Measurements from ENCODE around the gene ZBTB8A.
A peak's percentile ranks its signal among the peaks of the same experiment; 100 is the strongest.
"Not testable (repeated sequence)": the region's sequence is repeated elsewhere in the genome, so short reads cannot be mapped to it uniquely, and the experiment has no call there.

ZBTB8A gene

GRCh38 chr1:32622806-32623681, 83.8 kb downstream of the ZBTB8A start:
- DNase-seq = peak; percentile 13

- peak; percentile 48 for DNase-seq
These were observed 84.5 kb downstream of the ZBTB8A start for GRCh38 chr1:32623775-32624174.

- DNase-seq = no peak
These were observed 86.9 kb downstream of the ZBTB8A start for GRCh38 chr1:32626176-32626575.

GRCh38 chr1:32627596-32628162, 88.5 kb downstream of the ZBTB8A start:
- DNase-seq = no peak

- not testable (repeated sequence) for DNase-seq
These were observed 90.9 kb downstream of the ZBTB8A start for GRCh38 chr1:32630173-32630572.

- DNase-seq = no peak
These were observed 93.6 kb downstream of the ZBTB8A start for GRCh38 chr1:32632829-32633228.

GRCh38 chr1:32635508-32636277, 96.5 kb downstream of the ZBTB8A start:
- DNase-seq = no peak

GRCh38 chr1:32636914-32637645, 97.9 kb downstream of the ZBTB8A start:
- no peak for DNase-seq

GRCh38 chr1:32639489-32640075, 100.4 kb downstream of the ZBTB8A start:
- DNase-seq = no peak

GRCh38 chr1:32642292-32642827, 103.1 kb downstream of the ZBTB8A start:
- not testable (repeated sequence) for DNase-seq

- no peak for DNase-seq
These were observed 105.2 kb downstream of the ZBTB8A start for GRCh38 chr1:32644426-32644825.

GRCh38 chr1:32647308-32648134, 108.3 kb downstream of the ZBTB8A start:
- DNase-seq = peak; percentile 41

GRCh38 chr1:32650248-32650751, 111.1 kb downstream of the ZBTB8A start, which contains the start of gene ZBTB8OS:
Gene ZBTB8OS (minus strand): TSS chr1:32650550. CDS start chr1:32650529, 21 bp downstream.
- peak; percentile 90 for DNase-seq

GRCh38 chr1:32650752-32651460, 111.7 kb downstream of the ZBTB8A start, which contains the start of gene RBBP4:
Gene RBBP4 (plus strand): TSS chr1:32651208. CDS start chr1:32651307, 99 bp downstream.
- DNase-seq = peak; percentile 98

GRCh38 chr1:32651461-32652073, 112.3 kb downstream of the ZBTB8A start:
- DNase-seq = no peak

GRCh38 chr1:32652244-32652962, 113.2 kb downstream of the ZBTB8A start:
- no peak for DNase-seq
